NCI-H774 (cell line): ENCODE results near the gene NOS1AP.
"Not testable (repeated sequence)": the region's sequence is repeated elsewhere in the genome, so short reads cannot be mapped to it uniquely, and the experiment has no call there.

ENCODE experiments used
- DNase-seq: peaks from one replicate; lab custom pipeline; 2025; lab: John Stamatoyannopoulos, UW

NOS1AP gene

GRCh38 chr1:162169031-162169790, 99.7 kb downstream of the NOS1AP start:
- no peak for DNase-seq

DNA sequence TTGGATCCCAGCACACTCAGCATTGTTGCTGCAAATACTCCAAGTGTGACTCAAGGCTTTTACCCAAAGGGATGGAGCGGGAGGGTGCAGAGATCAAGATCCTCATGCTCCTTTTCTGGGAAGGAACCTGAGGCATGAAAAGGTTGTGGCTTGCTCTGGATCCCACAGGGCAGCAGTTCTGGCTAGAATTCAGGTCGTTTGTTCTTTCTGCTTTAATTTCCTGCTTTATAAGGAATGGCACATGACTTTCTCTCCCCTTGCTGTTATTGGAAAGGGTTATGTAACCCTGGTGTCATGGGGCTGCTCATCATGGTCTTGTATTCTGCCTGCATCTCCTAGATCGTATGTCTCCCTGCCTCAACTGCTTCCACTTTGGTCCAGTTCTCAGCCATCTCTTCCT, 101.6 kb downstream of the NOS1AP start:
- no peak for DNase-seq

DNA sequence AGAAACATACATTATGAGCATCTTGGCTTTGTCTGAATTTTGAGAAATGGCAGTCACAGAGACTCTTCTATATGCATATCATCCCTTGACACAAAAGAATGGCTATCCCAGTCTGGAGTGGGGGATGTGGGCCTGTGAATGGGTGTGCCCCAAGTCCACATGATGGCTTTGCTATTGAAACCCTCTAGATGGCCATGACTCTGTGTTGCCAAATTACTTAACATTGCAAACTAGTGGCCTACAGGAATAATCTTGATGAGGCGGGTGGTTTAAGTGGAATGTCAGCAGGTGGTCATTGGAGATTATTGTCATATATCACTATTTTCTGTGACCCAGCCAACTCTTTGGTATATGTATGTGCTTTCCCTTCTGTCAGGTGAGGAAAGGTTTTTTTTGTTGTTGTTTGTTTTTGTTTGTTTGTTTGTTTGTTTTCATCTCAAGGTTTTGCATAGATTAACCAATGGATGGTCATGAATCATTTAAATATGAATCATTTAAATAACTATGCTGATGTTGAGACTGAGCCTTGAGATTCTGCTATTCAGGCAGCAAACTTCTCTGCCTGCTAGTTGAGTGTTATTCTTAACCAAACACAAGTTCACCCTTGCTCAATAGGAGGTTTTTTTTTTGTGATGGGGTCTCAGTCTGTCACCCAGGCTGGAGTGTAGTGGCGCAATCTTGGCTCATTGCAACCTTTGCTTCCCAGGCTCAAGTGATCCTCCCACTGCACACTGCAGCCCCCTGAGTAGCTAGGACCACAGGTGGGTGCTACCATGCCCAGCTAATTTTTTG, 103.0 kb downstream of the NOS1AP start:
- DNase-seq: no peak

- DNase-seq: not testable (repeated sequence)
Measured at GRCh38 chr1:162173607-162174006, 104.1 kb downstream of the NOS1AP start.

- not testable (repeated sequence) for DNase-seq
Measured at GRCh38 chr1:162174027-162174426, 104.5 kb downstream of the NOS1AP start.

- no peak for DNase-seq
Measured at GRCh38 chr1:162175379-162176081, 106.0 kb downstream of the NOS1AP start.

DNA sequence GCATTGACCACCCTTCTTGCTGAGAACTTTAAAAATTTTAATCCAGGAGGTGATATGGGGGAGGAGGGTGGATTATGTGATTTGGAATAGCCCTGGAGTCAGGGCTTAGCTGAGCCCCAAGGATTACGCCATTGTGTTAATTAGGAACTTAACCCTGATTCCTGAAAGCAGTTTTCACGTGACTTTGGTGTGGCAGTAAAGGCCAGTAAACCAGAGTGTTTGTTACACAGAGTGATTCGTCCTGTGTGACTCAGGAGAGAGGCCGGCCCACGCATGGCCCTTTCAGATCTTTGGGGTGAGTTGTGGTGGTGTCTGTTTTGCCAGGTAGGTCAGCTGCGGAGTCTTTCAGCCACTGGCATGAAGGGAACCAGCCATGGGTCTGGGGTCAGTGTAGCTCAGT, 107.6 kb downstream of the NOS1AP start:
- no peak for DNase-seq

- DNase-seq: no peak
Measured at GRCh38 chr1:162178432-162178831, 108.9 kb downstream of the NOS1AP start.

DNA sequence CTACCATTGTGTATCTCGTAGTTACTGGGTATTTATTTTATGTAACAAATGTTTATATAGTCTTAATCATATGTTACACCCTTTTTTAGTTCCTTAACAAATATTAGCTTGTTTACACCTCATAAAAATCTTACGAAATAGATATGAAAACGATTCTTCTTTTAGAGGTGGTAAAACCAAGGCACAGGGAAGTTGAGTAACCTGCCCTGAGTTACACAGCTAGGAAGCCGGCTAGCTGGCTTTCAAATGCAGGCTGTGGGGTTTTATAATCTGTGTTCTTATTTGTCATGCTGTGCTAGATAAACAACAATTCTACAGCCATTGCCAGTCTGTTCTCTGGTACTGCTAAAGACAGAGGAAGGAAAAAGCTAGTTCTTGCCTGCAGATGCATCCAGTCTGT, 109.6 kb downstream of the NOS1AP start:
- DNase-seq: no peak

DNA sequence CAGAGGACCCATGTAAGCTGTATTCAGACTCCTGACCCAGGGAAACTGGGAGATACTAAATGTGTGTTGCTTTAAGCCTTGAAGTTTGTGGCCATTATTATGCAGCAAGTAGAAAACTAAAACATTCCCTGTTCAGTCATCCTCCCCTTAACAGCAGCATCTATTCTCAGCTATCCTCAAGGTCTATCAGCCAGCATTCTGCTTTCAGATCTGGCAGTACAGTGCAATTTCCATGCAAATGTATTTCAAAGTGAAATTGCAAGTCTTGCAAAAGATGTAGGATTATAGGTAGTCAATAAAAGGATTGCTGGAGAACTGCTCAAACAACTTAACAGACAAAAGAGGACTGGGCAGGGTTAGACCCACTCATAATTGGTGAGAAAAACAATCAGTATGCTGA, 111.3 kb downstream of the NOS1AP start:
- DNase-seq: no peak

- no peak for DNase-seq
Measured at GRCh38 chr1:162182090-162182489, 112.6 kb downstream of the NOS1AP start.

GRCh38 chr1:162185314-162186025, 116.0 kb downstream of the NOS1AP start:
- no peak for DNase-seq

GRCh38 chr1:162186026-162186374, 116.5 kb downstream of the NOS1AP start:
- no peak for DNase-seq

GRCh38 chr1:162186406-162186805, 116.9 kb downstream of the NOS1AP start:
- DNase-seq: no peak

DNA sequence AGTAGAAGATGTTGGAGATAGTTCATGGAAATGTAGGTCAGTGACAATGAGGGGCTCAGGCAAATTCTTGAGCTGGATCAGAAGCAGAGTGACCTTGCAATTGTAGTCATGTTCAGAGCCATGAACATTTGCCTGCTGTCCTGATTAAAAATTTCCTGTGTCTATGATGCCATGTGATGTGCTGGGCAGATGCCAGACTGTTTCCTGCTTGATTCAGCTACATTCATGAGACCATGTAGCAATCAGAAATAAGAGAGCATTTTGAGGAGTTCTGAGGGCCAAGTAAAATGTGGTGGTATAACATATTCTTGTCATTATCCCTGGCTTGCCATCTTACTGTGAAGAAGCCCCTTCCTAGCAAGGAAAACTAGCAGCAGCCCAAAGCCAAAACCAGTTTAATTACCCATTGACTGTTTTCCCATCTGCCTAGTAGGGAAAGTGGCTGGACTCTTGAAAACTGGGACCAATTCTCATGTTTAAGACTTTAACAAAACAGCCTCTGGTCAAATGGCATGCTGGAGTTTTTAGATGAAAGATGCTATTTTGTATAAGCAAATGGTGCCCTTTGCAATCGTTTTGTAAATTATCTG, 118.3 kb downstream of the NOS1AP start:
- DNase-seq: no peak

GRCh38 chr1:162189345-162189744, 119.9 kb downstream of the NOS1AP start:
- no peak for DNase-seq

DNA sequence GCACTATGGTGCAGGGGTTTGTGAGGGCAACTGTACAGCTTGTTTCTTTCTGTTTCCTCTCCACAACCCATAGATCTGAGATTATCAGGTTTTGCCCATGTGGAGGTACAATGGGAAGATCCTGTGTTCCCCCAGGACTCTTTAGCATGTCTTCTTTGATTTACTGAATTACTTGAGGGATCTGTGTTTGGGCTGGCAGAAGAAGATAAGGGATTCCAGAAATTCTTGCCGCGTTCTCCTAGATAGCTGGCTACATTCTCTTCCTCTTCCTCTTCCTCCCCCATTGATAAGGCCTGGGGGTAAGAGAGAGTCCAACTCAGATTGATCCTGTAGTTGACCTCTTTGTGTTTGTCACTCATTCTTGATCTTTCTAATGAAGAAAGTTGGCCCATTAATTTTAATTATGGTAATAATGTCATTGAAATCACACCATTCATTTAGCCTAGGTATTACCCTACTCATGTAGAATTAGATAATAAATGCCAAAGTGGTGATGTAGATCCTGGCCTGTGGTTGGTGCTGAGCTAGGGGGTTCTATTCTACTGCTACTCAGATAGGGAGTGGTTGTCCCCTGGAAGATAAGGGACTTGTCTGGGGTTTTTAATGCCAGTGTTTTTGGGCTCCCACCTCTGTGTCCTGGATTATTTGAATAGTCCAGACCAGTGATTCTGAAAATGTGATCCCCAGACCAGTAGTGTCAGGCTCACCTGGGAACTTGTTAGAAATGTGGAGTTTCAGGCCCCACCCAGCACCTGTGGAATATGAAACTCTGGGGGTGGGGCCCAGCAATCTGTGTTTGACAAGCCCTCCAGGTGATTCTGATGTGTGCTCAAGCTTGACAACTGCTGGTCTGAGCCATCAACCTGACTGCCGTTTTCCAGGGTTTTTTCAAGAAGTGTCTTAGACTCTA, 122.2 kb downstream of the NOS1AP start:
- no peak for DNase-seq

- no peak for DNase-seq
Measured at GRCh38 chr1:162192306-162192678, 122.8 kb downstream of the NOS1AP start.

DNA sequence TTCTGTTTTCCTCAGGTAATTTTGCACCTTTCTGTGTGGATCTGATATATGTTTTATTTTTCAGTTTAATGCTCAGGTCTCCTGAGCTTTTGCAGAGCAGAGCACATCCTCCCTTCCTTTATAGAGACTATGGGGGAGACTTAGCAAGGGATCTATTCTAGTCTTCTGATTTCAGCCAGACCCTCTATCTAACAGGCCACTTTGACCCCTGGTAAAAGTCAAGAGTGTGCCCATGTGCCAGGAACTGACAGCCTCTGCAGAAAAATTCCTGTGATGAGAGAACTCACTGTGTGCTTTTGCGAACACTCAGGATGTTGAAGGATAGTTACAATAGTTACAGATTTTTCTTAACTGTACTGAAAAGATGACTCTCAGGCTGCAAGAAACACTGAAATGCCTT, 123.3 kb downstream of the NOS1AP start:
- no peak for DNase-seq

- DNase-seq: no peak
Measured at GRCh38 chr1:162193221-162193620, 123.7 kb downstream of the NOS1AP start.

DNA sequence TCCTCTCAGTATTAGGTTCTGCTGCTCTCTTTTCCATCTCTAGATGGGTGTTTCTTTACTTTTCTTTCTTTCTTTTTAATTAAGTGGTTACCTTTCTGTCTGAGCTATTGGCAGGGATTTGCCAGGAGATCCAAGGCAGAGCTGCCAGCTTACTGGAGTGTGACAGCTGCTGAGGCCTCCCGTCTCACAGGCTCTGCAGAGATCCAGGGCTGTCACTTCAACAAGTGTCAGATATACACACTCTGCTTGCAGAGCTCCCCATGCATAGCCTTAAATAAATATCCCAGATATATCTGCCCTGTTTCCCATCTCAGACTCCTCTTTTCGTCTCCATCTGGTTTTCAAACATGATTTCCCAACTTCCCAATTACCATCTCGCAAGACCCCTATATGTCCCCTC, 124.3 kb downstream of the NOS1AP start:
- no peak for DNase-seq
